Measurements from ENCODE around the gene ZNF407.

- TF ChIP-seq CTCF (IDR thresholded peaks at IDR 0.05): no peak
- TF ChIP-seq POLR2A (IDR thresholded peaks at IDR 0.05): no peak
Measured at GRCh38 chr18:74679679-74680076, 82.0 kb downstream of the ZNF407 start.

Measured in testis (tissue), 2 donors.